Retinal pigment epithelial cell (primary cell): ENCODE results near the gene ZNF324.
A peak's percentile ranks its signal among the peaks of the same experiment; 100 is the strongest.
"Not testable (repeated sequence)": the region's sequence is repeated elsewhere in the genome, so short reads cannot be mapped to it uniquely, and the experiment has no call there.

Source experiments
- DNase-seq: peaks from one replicate; pipeline ENCODE4 v3.0.0-alpha.2; 2010; ENCODE audit warnings: low read depth
- H3K4me3 ChIP-seq: 2 replicates; pipeline ENCODE4 v1.5.1; 2011; ENCODE audit warnings: mild to moderate bottlenecking, low read length, control low read depth, moderate library complexity
- TF ChIP-seq, protein P1 (sequence below): conservative IDR thresholded peaks from 2 replicates; pipeline ENCODE4 v1.5.1; 2011; ENCODE audit warnings: low read depth, low read length, control low read depth, inconsistent platforms

ZNF324 gene

DNA sequence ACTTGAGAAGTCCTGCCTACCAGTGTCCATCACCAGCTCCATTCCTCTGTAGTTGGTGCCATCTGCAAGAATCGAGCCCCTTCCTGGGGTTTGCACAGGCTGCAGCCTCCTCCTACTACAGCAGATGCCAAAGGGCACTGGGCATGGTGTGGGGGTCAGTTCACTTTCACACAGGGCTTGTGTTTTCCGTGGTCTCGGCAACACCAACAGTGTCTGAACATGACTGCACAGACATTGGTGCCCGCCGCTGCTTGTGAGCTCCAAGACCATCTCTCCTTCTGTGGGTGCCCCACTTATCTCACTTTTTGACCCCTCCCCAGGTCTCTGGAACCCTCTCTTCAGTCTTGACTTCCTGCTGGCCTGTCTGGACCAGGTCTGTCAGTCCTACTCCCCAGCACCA, 24.5 kb downstream of the ZNF324 start:
- no peak overlapping the region for H3K4me3 ChIP-seq
- DNase-seq: no peak
- TF ChIP-seq, protein P1, sequence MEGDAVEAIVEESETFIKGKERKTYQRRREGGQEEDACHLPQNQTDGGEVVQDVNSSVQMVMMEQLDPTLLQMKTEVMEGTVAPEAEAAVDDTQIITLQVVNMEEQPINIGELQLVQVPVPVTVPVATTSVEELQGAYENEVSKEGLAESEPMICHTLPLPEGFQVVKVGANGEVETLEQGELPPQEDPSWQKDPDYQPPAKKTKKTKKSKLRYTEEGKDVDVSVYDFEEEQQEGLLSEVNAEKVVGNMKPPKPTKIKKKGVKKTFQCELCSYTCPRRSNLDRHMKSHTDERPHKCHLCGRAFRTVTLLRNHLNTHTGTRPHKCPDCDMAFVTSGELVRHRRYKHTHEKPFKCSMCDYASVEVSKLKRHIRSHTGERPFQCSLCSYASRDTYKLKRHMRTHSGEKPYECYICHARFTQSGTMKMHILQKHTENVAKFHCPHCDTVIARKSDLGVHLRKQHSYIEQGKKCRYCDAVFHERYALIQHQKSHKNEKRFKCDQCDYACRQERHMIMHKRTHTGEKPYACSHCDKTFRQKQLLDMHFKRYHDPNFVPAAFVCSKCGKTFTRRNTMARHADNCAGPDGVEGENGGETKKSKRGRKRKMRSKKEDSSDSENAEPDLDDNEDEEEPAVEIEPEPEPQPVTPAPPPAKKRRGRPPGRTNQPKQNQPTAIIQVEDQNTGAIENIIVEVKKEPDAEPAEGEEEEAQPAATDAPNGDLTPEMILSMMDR: no peak

DNA sequence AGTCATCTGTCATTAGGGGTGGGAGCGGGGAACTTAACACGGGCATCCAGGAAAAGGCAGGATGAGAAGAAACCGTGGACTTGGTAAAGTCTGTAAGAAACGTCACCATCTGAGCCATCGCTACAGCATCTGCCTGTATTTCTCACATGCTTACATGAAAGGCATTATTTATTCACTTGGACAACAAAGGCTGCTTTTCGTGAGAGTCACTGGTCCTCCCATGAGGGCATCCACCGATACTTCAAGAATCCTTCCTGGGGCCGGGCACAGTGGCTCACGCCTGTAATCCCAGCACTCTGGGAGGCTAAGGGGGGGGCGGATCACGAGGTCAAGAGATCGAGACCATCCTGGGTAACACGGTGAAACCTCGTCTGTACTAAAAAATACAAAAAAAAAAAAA, 25.4 kb downstream of the ZNF324 start:
- no peak overlapping the region for H3K4me3 ChIP-seq
- TF ChIP-seq, protein P1: no peak
- DNase-seq: no peak

GRCh38 chr19:58497634-58498170, 30.8 kb downstream of the ZNF324 start:
- H3K4me3 ChIP-seq: no peak overlapping the region
- TF ChIP-seq, protein P1: no peak
- DNase-seq: no peak

- DNase-seq: no peak
- TF ChIP-seq, protein P1: no peak
- H3K4me3 ChIP-seq: peak overlapping the region; percentile 51
Measured at GRCh38 chr19:58498316-58499020, 31.6 kb downstream of the ZNF324 start.

- peak; percentile 91 for DNase-seq
- peak overlapping the region; percentile 63 for H3K4me3 ChIP-seq
- TF ChIP-seq, protein P1: peak; percentile 56
Measured at GRCh38 chr19:58499021-58499927, 32.4 kb downstream of the ZNF324 start.

GRCh38 chr19:58500242-58500641, 33.4 kb downstream of the ZNF324 start:
- TF ChIP-seq, protein P1: no peak
- H3K4me3 ChIP-seq: no peak overlapping the region
- no peak for DNase-seq

DNA sequence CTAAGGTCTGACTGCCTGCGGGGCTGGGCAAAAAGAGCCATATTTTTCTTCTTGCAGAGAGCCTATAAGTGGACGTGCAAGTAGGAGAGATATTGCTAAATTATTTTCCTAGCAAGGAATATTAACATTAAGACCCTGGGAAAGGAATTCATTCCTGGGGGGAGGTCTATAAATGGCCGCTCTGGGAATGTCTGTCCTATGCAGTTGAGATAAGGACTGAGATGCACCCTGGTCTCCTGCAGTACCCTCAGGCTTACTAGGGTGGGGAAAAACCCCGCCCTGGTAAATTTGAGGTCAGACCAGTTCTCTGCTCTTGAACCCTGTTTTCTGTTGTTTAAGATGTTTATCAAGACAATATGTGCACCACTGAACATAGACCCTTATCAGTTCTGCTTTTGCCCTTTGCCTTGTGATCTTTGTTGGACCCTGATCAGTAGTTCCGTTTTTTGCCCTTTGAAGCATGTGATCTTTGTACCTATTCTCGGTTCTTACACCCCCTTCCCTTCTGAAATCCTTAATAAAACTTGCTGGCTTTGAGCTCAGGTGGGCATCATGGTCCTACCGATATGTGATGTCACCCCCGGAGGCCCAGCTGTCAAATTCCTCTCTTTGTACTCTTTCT, 40.8 kb downstream of the ZNF324 start:
- not testable (repeated sequence) for H3K4me3 ChIP-seq, DNase-seq
